IMR-90 (cell line): ENCODE data around the gene LARP4B. TPM values are rescaled to one million over a fixed set of nuclear protein-coding genes. Genes with fewer than 3 reads are reported as not detected.

Experiments used
- ATAC-seq: fragments of 200-7000 bp; cut with Tn5 transposase; 2 replicates; pipeline ENCODE4 v1.9.1; 2020; ENCODE audit warnings: low read depth, mild to moderate bottlenecking, moderate library complexity
- BruUV-seq: library from RNA; stranded (reverse); fragments of 400-500 nt; replicated peaks from 2 replicates; lab custom pipeline; 2021; lab: Mats Ljungman, UMichigan
- CTCF ChIA-PET: fragments of 300-600 bp; formaldehyde crosslinking; extraction: SDS; loops from one replicate; lab custom pipeline; 2021; ENCODE audit warnings: antibody characterized with exemption; lab: Yijun Ruan, JAX
- POLR2A ChIA-PET: fragments of 300-600 bp; sonication (Branson Sonifier 250); formaldehyde crosslinking; loops from one replicate; lab custom pipeline; 2022; ENCODE audit warnings: antibody characterized with exemption; ENCODE audit not compliant: unreplicated experiment; lab: Charles Lee
- DNase-seq: peaks from one replicate; pipeline ENCODE4 v3.0.0; 2013
- H2AFZ ChIP-seq: replicated peaks from 2 replicates; pipeline ENCODE3; 2013; ENCODE audit warnings: low read length, mild to moderate bottlenecking; ENCODE audit not compliant: poor library complexity
- H2AK5ac ChIP-seq: 2 replicates; pipeline ENCODE4 v1.6.1; 2013; ENCODE audit warnings: low read depth, low read length, inconsistent platforms
- H2AK9ac ChIP-seq: replicated peaks from 2 replicates; pipeline ENCODE3; 2013; ENCODE audit warnings: mild to moderate bottlenecking, low read depth, low read length, moderate library complexity; ENCODE audit not compliant: poor library complexity
- H2BK120ac ChIP-seq: 2 replicates; pipeline ENCODE4 v1.6.1; 2013; ENCODE audit warnings: low read depth, low read length, inconsistent platforms
- H2BK15ac ChIP-seq: 3 replicates; pipeline ENCODE4 v1.6.1; 2013; ENCODE audit warnings: low read depth, low read length, inconsistent platforms
- H2BK20ac ChIP-seq: 2 replicates; pipeline ENCODE4 v1.6.1; 2013; ENCODE audit warnings: low read depth, mild to moderate bottlenecking, inconsistent platforms, low read length, moderate library complexity
- H2BK5ac ChIP-seq: 2 replicates; pipeline ENCODE4 v1.6.1; 2013; ENCODE audit warnings: mild to moderate bottlenecking, low read depth, low read length, inconsistent platforms; ENCODE audit not compliant: poor library complexity, severe bottlenecking
- H3K14ac ChIP-seq: replicated peaks from 2 replicates; pipeline ENCODE4 v1.6.1; 2013; ENCODE audit warnings: low read depth, low read length, inconsistent platforms
- H3K18ac ChIP-seq: 2 replicates; pipeline ENCODE4 v1.6.1; 2013; ENCODE audit warnings: low read depth, low read length, control low read depth
- H3K23ac ChIP-seq: 2 replicates; pipeline ENCODE4 v1.6.1; 2013; ENCODE audit warnings: low read depth, low read length, inconsistent platforms
- H3K27ac ChIP-seq: 2 replicates; pipeline ENCODE4 v1.5.1; 2013; ENCODE audit warnings: mild to moderate bottlenecking, control low read depth, low read length; ENCODE audit not compliant: insufficient read depth
- H3K27me3 ChIP-seq: 2 replicates; pipeline ENCODE4 v1.6.1; 2013; ENCODE audit warnings: low read length; ENCODE audit not compliant: control insufficient read depth, insufficient read depth
- H3K36me3 ChIP-seq: 2 replicates; pipeline ENCODE4 v1.6.1; 2013; ENCODE audit warnings: low read length, mixed read lengths; ENCODE audit not compliant: control insufficient read depth, insufficient read depth
- H3K4ac ChIP-seq: 2 replicates; pipeline ENCODE4 v1.6.1; 2013; ENCODE audit warnings: low read depth, low read length, inconsistent platforms
- H3K4me1 ChIP-seq: 2 replicates; pipeline ENCODE4 v1.6.1; 2013; ENCODE audit warnings: low read length, mixed read lengths; ENCODE audit not compliant: control insufficient read depth, insufficient read depth
- H3K4me2 ChIP-seq: 2 replicates; pipeline ENCODE4 v1.6.1; 2013; ENCODE audit warnings: low read depth, mild to moderate bottlenecking, control low read depth, low read length, moderate library complexity
- H3K4me3 ChIP-seq: 2 replicates; pipeline ENCODE4 v1.5.1; 2013; ENCODE audit warnings: low read depth, mild to moderate bottlenecking, control low read depth, low read length, moderate library complexity; ENCODE audit not compliant: insufficient read depth
- H3K56ac ChIP-seq: 2 replicates; pipeline ENCODE4 v1.6.1; 2013; ENCODE audit warnings: low read length, inconsistent platforms; ENCODE audit not compliant: insufficient read depth; ENCODE audit errors: extremely low read depth
- H3K79me1 ChIP-seq, 2 experiments: 2 replicates each; pipeline ENCODE4 v1.6.1; 2013; ENCODE audit warnings: low read length in 2 of 2, inconsistent platforms in 1 of 2, low read depth in 1 of 2
- H3K9ac ChIP-seq: 2 replicates; pipeline ENCODE4 v1.6.1; 2013; ENCODE audit warnings: low read depth, low read length, control low read depth
- H3K9me1 ChIP-seq: 2 replicates; pipeline ENCODE4 v1.6.1; 2013; ENCODE audit warnings: low read length, inconsistent platforms; ENCODE audit not compliant: insufficient read depth
- H3K9me3 ChIP-seq: 2 replicates; pipeline ENCODE4 v1.6.1; 2013; ENCODE audit warnings: low read length; ENCODE audit not compliant: control insufficient read depth, insufficient read depth
- H4K20me1 ChIP-seq: 2 replicates; pipeline ENCODE4 v1.6.1; 2013; ENCODE audit warnings: low read length, inconsistent platforms; ENCODE audit not compliant: insufficient read depth
- H4K5ac ChIP-seq: 2 replicates; pipeline ENCODE4 v1.6.1; 2013; ENCODE audit warnings: mild to moderate bottlenecking, low read depth, low read length, control low read depth
- H4K8ac ChIP-seq, 2 experiments: 2 replicates each; pipeline ENCODE4 v1.6.1; 2013; ENCODE audit warnings: low read depth in 2 of 2, low read length in 2 of 2, control low read depth in 1 of 2, inconsistent platforms in 1 of 2
- H4K91ac ChIP-seq: 2 replicates; pipeline ENCODE4 v1.6.1; 2013; ENCODE audit warnings: low read depth, low read length, inconsistent platforms; ENCODE audit not compliant: insufficient read depth
- CHD1 ChIP-seq: IDR thresholded peaks from 2 replicates; pipeline ENCODE4 v1.6.1; 2012; ENCODE audit warnings: low read depth, low read length, improper control_type of control experiment
- MAFK ChIP-seq: IDR thresholded peaks from 2 replicates; pipeline ENCODE4 v1.6.1; 2012; ENCODE audit warnings: low read depth, low read length, improper control_type of control experiment
- MAZ ChIP-seq: IDR thresholded peaks from 2 replicates; pipeline ENCODE4 v1.6.1; 2012; ENCODE audit warnings: low read depth, mild to moderate bottlenecking, low read length, improper control_type of control experiment, moderate library complexity, borderline replicate concordance
- NFE2L2 ChIP-seq: fragments of 150-350 bp; IDR thresholded peaks from 2 replicates; pipeline ENCODE4 v1.6.1; 2016; ENCODE audit warnings: low read depth, mild to moderate bottlenecking, low read length
- RFX5 ChIP-seq: IDR thresholded peaks from 2 replicates; pipeline ENCODE4 v1.8.0; 2012; ENCODE audit warnings: low read depth, mild to moderate bottlenecking, low read length, moderate library complexity
- SMC3 ChIP-seq: fragments of 150-350 bp; IDR thresholded peaks from 2 replicates; pipeline ENCODE4 v1.6.1; 2016; ENCODE audit warnings: low read depth, mild to moderate bottlenecking, antibody characterized with exemption, low read length, moderate library complexity
- WGBS, 2 experiments: methylation state at CpG; one replicate each; pipeline versions ENCODE4 v1.1.5 to v1.1.7; 2013; ENCODE audit warnings: missing lambda C conversion rate in 2 of 2; ENCODE audit not compliant: insufficient read length in 1 of 2; ENCODE audit errors: extremely low coverage in 2 of 2; 5-methylcytosine and 5-hydroxymethylcytosine counted together
- dilution Hi-C: fragments of 300-500 bp; cut with HindIII; formaldehyde crosslinking; loops from one replicate; pipeline ENCODE4 v1.14.3; 2018; ENCODE audit warnings: low sequenced_read_pairs; ENCODE audit not compliant: unreplicated experiment
- in situ Hi-C: fragments of 300-500 bp; cut with MboI; formaldehyde crosslinking; loops from 3 replicates; pipeline ENCODE4 v1.14.3; 2019; ENCODE audit warnings: low sequenced_read_pairs, inconsistent platforms, mixed read lengths
- intact Hi-C: fragments of 100-400 bp; cut with micrococcal nuclease; formaldehyde crosslinking; loops from 2 replicates; pipeline ENCODE4 v1.10.0; 2022
- polyA plus RNA-seq, 3 experiments: library from polyadenylated mRNA; depleted of rRNA; stranded (reverse); fragments of >200 nt; gene quantifications; 2 replicates each; pipeline ENCODE4 v1.2.3, GENCODE V29; 2012; ENCODE audit warnings: low replicate concordance in 1 of 3
- total RNA-seq: library from RNA; depleted of rRNA; stranded (reverse); fragments of >200 nt; gene quantifications from 2 replicates; pipeline ENCODE4 v1.2.3, GENCODE V29; 2012
- TF ChIP-seq, protein P1 (sequence below): fragments of 150-350 bp; IDR thresholded peaks from 2 replicates; pipeline ENCODE4 v1.6.1; 2017; ENCODE audit warnings: mild to moderate bottlenecking, antibody characterized with exemption, low read length, low read depth
- TF ChIP-seq, protein P2 (sequence below): conservative IDR thresholded peaks from 2 replicates; pipeline ENCODE4 v1.5.1; 2012; ENCODE audit warnings: mild to moderate bottlenecking, low read depth, low read length, improper control_type of control experiment
- TF ChIP-seq, protein P3 (sequence below): fragments of 150-350 bp; IDR thresholded peaks from 2 replicates; pipeline ENCODE4 v1.6.1; 2016; ENCODE audit warnings: low read depth, mild to moderate bottlenecking, low read length, moderate library complexity, borderline replicate concordance

Gene LARP4B
- total and polyA plus RNA-seq, 2 of the 4 experiments (the other 2 are of a cell fraction): 24.3 to 25.5 TPM

DNA sequence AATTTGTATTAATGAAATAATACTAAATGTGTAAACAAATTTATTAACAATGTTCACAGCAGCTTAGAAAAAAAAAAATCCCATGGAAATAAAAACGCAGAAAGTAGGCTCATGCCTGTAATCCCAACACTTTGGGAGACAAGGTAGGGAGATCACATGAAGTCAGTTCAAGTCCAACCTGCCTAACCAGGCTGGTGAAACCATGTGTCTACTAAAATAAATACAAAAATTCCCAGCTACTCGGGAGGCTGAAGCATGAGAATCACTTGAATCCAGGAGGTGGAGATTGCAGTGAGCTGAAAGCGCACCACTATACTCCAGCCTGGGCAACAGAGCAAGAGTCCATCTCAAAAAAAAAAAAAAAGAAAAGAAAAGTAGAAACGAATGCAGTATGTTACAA lies 36.2 kb downstream of the LARP4B start:
- Histone ChIP-seq H4K20me1 (peaks cover 80% of the 10 kb centered on the region), H3K9me3 (no peaks in the 10 kb centered on the region), H2BK15ac (no peak overlapping the region), H3K4me1 (no peaks in the 10 kb centered on the region; the same call in 1 of the 2 replicates), H3K56ac (no peak overlapping the region), H4K91ac (no peak overlapping the region), H3K27me3 (no peaks in the 10 kb centered on the region), H2BK120ac (no peak overlapping the region), H3K4me2 (no peak overlapping the region), H3K18ac (no peak overlapping the region), H4K8ac (no peak overlapping the region), H2AFZ (no peak overlapping the region), H3K79me1 (peaks cover 17 to 78% of the 10 kb centered on the region in 2 experiments), H3K4me3 (no peak overlapping the region), H3K23ac (no peak overlapping the region), H2AK9ac (no peak overlapping the region), H3K9ac (no peak overlapping the region), H2BK5ac (no peak overlapping the region), H3K9me1 (peaks cover 16% of the 10 kb centered on the region), H3K4ac (no peak overlapping the region), H3K27ac (no peak overlapping the region), H2BK20ac (no peak overlapping the region), H4K5ac (no peak overlapping the region), H3K36me3 (no peaks in the 10 kb centered on the region), H2AK5ac (no peak overlapping the region), H3K14ac (no peak overlapping the region)
- dilution Hi-C loops (no loop called here), intact Hi-C loops (no loop called here), in situ Hi-C loops (no loop called here)
- no CpG with 5 or more reads among the region's 4 CpGs for WGBS, 2 experiments
- ATAC-seq (no peak), DNase-seq (no peak)
- POLR2A ChIA-PET: interaction anchor here (0.6 kb wide), 2 partner anchors 17 to 1642 kb away, joined by 3 to 9 read pairs; no protein-coding TSS in a partner anchor
- BruUV-seq: no TSS peak
- CTCF ChIA-PET: interaction anchor here (0.9 to 2.3 kb wide), 2 partner anchors 8 to 10 kb away, joined by 3 to 7 read pairs; no protein-coding TSS in a partner anchor
- TF ChIP-seq RFX5: no peak
- no peak for TF ChIP-seq MAFK
- TF ChIP-seq, protein P1, sequence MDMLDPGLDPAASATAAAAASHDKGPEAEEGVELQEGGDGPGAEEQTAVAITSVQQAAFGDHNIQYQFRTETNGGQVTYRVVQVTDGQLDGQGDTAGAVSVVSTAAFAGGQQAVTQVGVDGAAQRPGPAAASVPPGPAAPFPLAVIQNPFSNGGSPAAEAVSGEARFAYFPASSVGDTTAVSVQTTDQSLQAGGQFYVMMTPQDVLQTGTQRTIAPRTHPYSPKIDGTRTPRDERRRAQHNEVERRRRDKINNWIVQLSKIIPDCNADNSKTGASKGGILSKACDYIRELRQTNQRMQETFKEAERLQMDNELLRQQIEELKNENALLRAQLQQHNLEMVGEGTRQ: no peak
- TF ChIP-seq, protein P2, sequence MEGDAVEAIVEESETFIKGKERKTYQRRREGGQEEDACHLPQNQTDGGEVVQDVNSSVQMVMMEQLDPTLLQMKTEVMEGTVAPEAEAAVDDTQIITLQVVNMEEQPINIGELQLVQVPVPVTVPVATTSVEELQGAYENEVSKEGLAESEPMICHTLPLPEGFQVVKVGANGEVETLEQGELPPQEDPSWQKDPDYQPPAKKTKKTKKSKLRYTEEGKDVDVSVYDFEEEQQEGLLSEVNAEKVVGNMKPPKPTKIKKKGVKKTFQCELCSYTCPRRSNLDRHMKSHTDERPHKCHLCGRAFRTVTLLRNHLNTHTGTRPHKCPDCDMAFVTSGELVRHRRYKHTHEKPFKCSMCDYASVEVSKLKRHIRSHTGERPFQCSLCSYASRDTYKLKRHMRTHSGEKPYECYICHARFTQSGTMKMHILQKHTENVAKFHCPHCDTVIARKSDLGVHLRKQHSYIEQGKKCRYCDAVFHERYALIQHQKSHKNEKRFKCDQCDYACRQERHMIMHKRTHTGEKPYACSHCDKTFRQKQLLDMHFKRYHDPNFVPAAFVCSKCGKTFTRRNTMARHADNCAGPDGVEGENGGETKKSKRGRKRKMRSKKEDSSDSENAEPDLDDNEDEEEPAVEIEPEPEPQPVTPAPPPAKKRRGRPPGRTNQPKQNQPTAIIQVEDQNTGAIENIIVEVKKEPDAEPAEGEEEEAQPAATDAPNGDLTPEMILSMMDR: no peak
- TF ChIP-seq, protein P3, sequence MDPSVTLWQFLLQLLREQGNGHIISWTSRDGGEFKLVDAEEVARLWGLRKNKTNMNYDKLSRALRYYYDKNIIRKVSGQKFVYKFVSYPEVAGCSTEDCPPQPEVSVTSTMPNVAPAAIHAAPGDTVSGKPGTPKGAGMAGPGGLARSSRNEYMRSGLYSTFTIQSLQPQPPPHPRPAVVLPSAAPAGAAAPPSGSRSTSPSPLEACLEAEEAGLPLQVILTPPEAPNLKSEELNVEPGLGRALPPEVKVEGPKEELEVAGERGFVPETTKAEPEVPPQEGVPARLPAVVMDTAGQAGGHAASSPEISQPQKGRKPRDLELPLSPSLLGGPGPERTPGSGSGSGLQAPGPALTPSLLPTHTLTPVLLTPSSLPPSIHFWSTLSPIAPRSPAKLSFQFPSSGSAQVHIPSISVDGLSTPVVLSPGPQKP: no peak
- TF ChIP-seq MAZ: no peak
- TF ChIP-seq SMC3: no peak
- no peak for TF ChIP-seq CHD1
- TF ChIP-seq NFE2L2: no peak
